K562 (cell line): ENCODE measurements around the gene GPD2. TPM values are rescaled to one million over a fixed set of nuclear protein-coding genes. Genes with fewer than 3 reads are reported as not detected.

Experiments used
- ASH1L ChIP-seq: fragments of 450-650 bp; IDR thresholded peaks from 2 replicates; pipeline ENCODE4 v1.6.1; 2018; ENCODE audit warnings: borderline replicate concordance, mild to moderate bottlenecking, low read depth; ENCODE audit not compliant: partially characterized antibody
- FOXO4 ChIP-seq: fragments of 450-650 bp; formaldehyde crosslinking; IDR thresholded peaks from 2 replicates; pipeline ENCODE4 v1.4.0; 2020; ENCODE audit warnings: mild to moderate bottlenecking, moderate library complexity
- GABPB2 ChIP-seq: fragments of 250-450 bp; sonication (Bioruptor Pico); conservative IDR thresholded peaks from 2 replicates; pipeline ENCODE4 v1.5.1; 2021; ENCODE audit warnings: mild to moderate bottlenecking
- HEY1 ChIP-seq: fragments of 250-450 bp; sonication (Bioruptor Pico); IDR thresholded peaks from 2 replicates; pipeline ENCODE4 v1.5.0; 2020; ENCODE audit warnings: mild to moderate bottlenecking, moderate library complexity, borderline replicate concordance
- MCM3 ChIP-seq: fragments of 450-650 bp; IDR thresholded peaks from 2 replicates; pipeline ENCODE4 v1.6.1; 2016
- RERE ChIP-seq: sonication (generic); formaldehyde crosslinking; IDR thresholded peaks from 2 replicates; pipeline ENCODE4 v1.8.0; 2023; ENCODE audit warnings: missing genetic modification reagents, mild to moderate bottlenecking, borderline replicate concordance
- XRCC5 ChIP-seq: fragments of 200-400 bp; formaldehyde crosslinking; IDR thresholded peaks from 2 replicates; pipeline ENCODE4 v1.6.1; 2017; ENCODE audit warnings: low read depth, mild to moderate bottlenecking, low read length
- ZNF586 ChIP-seq: fragments of 450-650 bp; formaldehyde crosslinking; conservative IDR thresholded peaks from 2 replicates; pipeline ENCODE4 v1.4.0; 2020; ENCODE audit warnings: mild to moderate bottlenecking, moderate library complexity
- polyA plus RNA-seq, 8 experiments: library from polyadenylated mRNA; depleted of rRNA in 4 of 8; stranded (reverse) in 5 of 8; unstranded in 3 of 8; fragments of >200 nt; fragmentation: Nextera tagmentation in 2 of 8; fragmentation: Illumina TruSeq in 1 of 8; extraction: Ambion mirVana in 2 of 8; extraction: Trizol in 1 of 8; gene quantifications; 2 replicates each; pipeline versions ENCODE4 v1.2.1 to v1.2.3, GENCODE V29; 2011 to 2014; ENCODE audit warnings: inconsistent platforms in 1 of 8, missing spikeins in 1 of 8
- total RNA-seq, 7 experiments: library from RNA; depleted of rRNA in 6 of 7; stranded (reverse); fragments of >200 nt in 6 of 7; fragmentation: Illumina TruSeq in 2 of 7; extraction: Trizol in 2 of 7; gene quantifications; 2 replicates each; pipeline versions ENCODE4 v1.2.1 to v1.2.3, GENCODE V29; 2011 to 2021; ENCODE audit warnings: low replicate concordance in 1 of 7

The GPD2 gene
- total and polyA plus RNA-seq, 9 of the 15 experiments (the other 6 are each of a cell fraction or from before 2014, with no cell fraction given): 5.2 to 39.2 (median 19.0) TPM

DNA sequence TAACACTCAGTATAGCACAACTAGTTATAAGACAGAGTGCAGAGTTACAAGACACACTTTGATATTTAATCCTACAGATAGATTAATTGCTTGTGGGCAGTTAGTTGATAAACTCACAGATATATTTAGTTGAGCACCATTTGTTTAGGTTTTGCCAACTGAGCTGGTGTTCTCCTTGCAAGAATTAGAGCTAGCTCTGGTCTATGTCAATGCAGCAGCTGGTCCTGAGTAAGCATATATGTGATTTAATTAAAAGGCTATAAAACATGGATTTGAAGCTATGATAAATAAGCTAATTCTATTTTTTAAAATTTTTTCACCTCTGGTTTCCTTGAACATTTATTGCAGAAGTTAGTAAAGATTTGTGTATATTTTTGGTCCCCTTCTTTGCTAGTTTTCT is 35.6 kb downstream of the GPD2 start (continued):
- TF ChIP-seq RERE (CRISPR knock-in tag) (no peak), ZNF586 (CRISPR knock-in tag) (no peak), HEY1 (CRISPR knock-in tag) (no peak), XRCC5 (no peak), GABPB2 (no peak), ASH1L (no peak), MCM3 (no peak), FOXO4 (CRISPR knock-in tag) (no peak)
- TF ChIP-seq, all 486 proteins: peak for 0
